ENCODE measurements around the gene RBMS1. TPM values are rescaled to one million over a fixed set of nuclear protein-coding genes. Genes with fewer than 3 reads are reported as not detected.

RBMS1 gene
- total RNA-seq, 1 donor: 111 TPM

- DNase-seq (ENCODE audit: insufficient read length, low spot score, missing footprints): no peak
- H3K4me2 ChIP-seq (ENCODE audit: insufficient read depth, low read length): no peak overlapping the region
- H3K36me3 ChIP-seq (ENCODE audit: insufficient read depth, low read length): no peaks in the 10 kb centered on the region
- no peak for TF ChIP-seq CTCF (IDR thresholded peaks at IDR 0.05; ENCODE audit: extremely low read depth, low read depth, low read length)
- peaks cover 23% of the 10 kb centered on the region for H4K20me1 ChIP-seq (ENCODE audit: insufficient read depth, low read length)
- peaks cover 69% of the 10 kb centered on the region for H3K4me1 ChIP-seq (ENCODE audit: insufficient read depth, low read length)
- H3K4me3 ChIP-seq (ENCODE audit: insufficient read depth, low read length): no peak overlapping the region
- H2AFZ ChIP-seq (ENCODE audit: low read length): no peak overlapping the region
- no peaks in the 10 kb centered on the region for H3K27me3 ChIP-seq (ENCODE audit: insufficient read depth, low read length)
- H3K9me3 ChIP-seq (ENCODE audit: low read depth, low read length): no peaks in the 10 kb centered on the region
- peaks cover 98% of the 10 kb centered on the region for H3K79me2 ChIP-seq (ENCODE audit: insufficient read depth, low read length)
- H3K27ac ChIP-seq (ENCODE audit: low read depth, low read length): peak overlapping the region; percentile 87
Observed at GRCh38 chr2:160402501-160402900, 91.1 kb downstream of the RBMS1 start.

- Histone ChIP-seq H3K27ac (ENCODE audit: low read depth, low read length) (peak overlapping the region; percentile 87), H3K4me3 (ENCODE audit: insufficient read depth, low read length) (no peak overlapping the region), H4K20me1 (ENCODE audit: insufficient read depth, low read length) (peaks cover 23% of the 10 kb centered on the region), H3K9me3 (ENCODE audit: low read depth, low read length) (no peaks in the 10 kb centered on the region), H3K79me2 (ENCODE audit: insufficient read depth, low read length) (peaks cover 100% of the 10 kb centered on the region), H2AFZ (ENCODE audit: low read length) (no peak overlapping the region), H3K36me3 (ENCODE audit: insufficient read depth, low read length) (no peaks in the 10 kb centered on the region), H3K4me1 (ENCODE audit: insufficient read depth, low read length) (peaks cover 74% of the 10 kb centered on the region), H3K4me2 (ENCODE audit: insufficient read depth, low read length) (no peak overlapping the region), H3K27me3 (ENCODE audit: insufficient read depth, low read length) (no peaks in the 10 kb centered on the region)
- no peak for TF ChIP-seq CTCF (IDR thresholded peaks at IDR 0.05; ENCODE audit: extremely low read depth, low read depth, low read length)
- DNase-seq (ENCODE audit: insufficient read length, low spot score, missing footprints): no peak
Observed at GRCh38 chr2:160401895-160402294, 91.7 kb downstream of the RBMS1 start.

- Histone ChIP-seq H3K27me3 (ENCODE audit: insufficient read depth, low read length) (no peaks in the 10 kb centered on the region), H3K9me3 (ENCODE audit: low read depth, low read length) (no peaks in the 10 kb centered on the region), H3K27ac (ENCODE audit: low read depth, low read length) (no peak overlapping the region), H3K4me1 (ENCODE audit: insufficient read depth, low read length) (peaks cover 65% of the 10 kb centered on the region), H4K20me1 (ENCODE audit: insufficient read depth, low read length) (peaks cover 15% of the 10 kb centered on the region), H3K4me3 (ENCODE audit: insufficient read depth, low read length) (no peak overlapping the region), H3K79me2 (ENCODE audit: insufficient read depth, low read length) (peaks cover 98% of the 10 kb centered on the region), H2AFZ (ENCODE audit: low read length) (no peak overlapping the region), H3K36me3 (ENCODE audit: insufficient read depth, low read length) (no peaks in the 10 kb centered on the region), H3K4me2 (ENCODE audit: insufficient read depth, low read length) (no peak overlapping the region)
- TF ChIP-seq CTCF (IDR thresholded peaks at IDR 0.05; ENCODE audit: extremely low read depth, low read depth, low read length): no peak
- no peak for DNase-seq (ENCODE audit: insufficient read length, low spot score, missing footprints)
Observed at GRCh38 chr2:160399880-160400279, 93.7 kb downstream of the RBMS1 start.

GRCh38 chr2:160397530-160397865, 96.1 kb downstream of the RBMS1 start:
- Histone ChIP-seq H3K4me3 (ENCODE audit: insufficient read depth, low read length) (peak overlapping the region; percentile 41), H3K79me2 (ENCODE audit: insufficient read depth, low read length) (peaks cover 98% of the 10 kb centered on the region), H2AFZ (ENCODE audit: low read length) (no peak overlapping the region), H3K4me1 (ENCODE audit: insufficient read depth, low read length) (peaks cover 54% of the 10 kb centered on the region), H3K4me2 (ENCODE audit: insufficient read depth, low read length) (peak overlapping the region; percentile 73), H4K20me1 (ENCODE audit: insufficient read depth, low read length) (peaks cover 6% of the 10 kb centered on the region), H3K36me3 (ENCODE audit: insufficient read depth, low read length) (no peaks in the 10 kb centered on the region), H3K27ac (ENCODE audit: low read depth, low read length) (peak overlapping the region; percentile 96), H3K27me3 (ENCODE audit: insufficient read depth, low read length) (no peaks in the 10 kb centered on the region), H3K9me3 (ENCODE audit: low read depth, low read length) (no peaks in the 10 kb centered on the region)
- no peak for DNase-seq (ENCODE audit: insufficient read length, low spot score, missing footprints)
- TF ChIP-seq CTCF (IDR thresholded peaks at IDR 0.05; ENCODE audit: extremely low read depth, low read depth, low read length): no peak
